Measurements from ENCODE around the gene CD93.

CD93 gene

GRCh38 chr20:23059846-23060245 lies 26.3 kb downstream of the CD93 start:
- DNase-seq (ENCODE audit: low read depth): no peak

- no peak for DNase-seq (ENCODE audit: low read depth)
Measured at GRCh38 chr20:23059001-23059400, 27.1 kb downstream of the CD93 start.

DNA sequence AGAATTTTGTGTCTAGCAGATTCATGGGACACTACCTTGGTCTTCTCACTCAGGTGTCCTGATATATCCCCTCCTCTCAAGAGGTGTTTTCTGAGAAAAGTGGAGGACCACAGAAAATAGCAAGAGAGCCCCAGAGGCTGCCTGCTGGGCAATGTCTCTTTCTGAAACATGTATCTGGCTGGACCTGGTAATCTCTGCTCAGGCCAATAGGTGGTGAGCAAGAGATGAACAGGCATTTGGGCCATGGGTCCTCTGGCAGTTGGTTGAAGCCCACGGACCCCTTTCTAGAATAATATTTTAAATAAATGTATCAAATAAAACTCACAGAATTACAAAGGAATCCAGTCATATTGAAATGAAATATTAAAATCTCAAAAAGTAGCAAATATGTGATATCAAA lies 27.9 kb downstream of the CD93 start:
- DNase-seq (ENCODE audit: low read depth): no peak

GRCh38 chr20:23052904-23053303 lies 33.2 kb downstream of the CD93 start:
- DNase-seq (ENCODE audit: low read depth): no peak

GRCh38 chr20:23050847-23051627 lies 35.1 kb downstream of the CD93 start:
- DNase-seq (ENCODE audit: low read depth): no peak

DNA sequence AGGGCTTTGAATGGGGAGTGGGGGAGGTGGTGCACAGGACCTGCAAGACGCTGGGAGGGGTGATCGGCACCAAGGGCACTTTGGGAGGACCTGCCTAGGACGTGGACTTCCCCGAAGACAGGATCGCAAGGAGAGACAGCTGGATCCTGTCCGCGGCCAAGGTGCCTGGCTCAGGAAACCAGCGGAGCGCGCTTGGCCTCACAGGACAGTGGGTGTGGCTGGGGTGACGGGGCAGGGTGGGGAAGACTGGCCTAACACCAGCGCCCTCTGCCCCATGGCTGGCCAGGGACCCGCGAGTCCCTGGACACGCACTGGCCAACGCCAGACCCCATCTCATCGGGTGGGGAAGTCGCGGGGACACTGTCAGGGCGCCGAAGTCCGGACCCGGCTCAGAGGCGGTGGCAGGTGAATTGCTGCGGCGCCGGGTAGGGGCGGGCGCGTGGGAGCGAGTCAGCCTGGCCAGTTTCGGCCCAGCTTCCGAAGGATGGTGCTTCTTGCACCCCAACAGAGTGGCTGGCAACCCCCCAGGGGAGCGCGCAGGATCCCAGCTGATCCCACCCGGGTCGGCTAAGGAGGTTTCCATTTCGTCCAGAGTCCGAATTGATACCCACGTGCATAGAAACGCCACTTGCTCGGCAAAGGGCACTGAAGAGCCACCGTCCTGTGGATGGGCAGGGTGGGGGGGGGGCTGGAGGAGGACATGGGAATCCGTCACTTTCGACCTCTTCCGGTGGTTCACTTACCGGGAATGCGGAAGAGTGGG lies 35.9 kb downstream of the CD93 start:
- DNase-seq (ENCODE audit: low read depth): no peak

GRCh38 chr20:23049201-23050075 lies 36.7 kb downstream of the CD93 start, which contains the start of gene THBD:
Gene THBD, minus strand, starts transcription at chr20:23049672. Its CDS starts 168 bp downstream, at chr20:23049504.
- no peak for DNase-seq (ENCODE audit: low read depth)

- DNase-seq (ENCODE audit: low read depth): no peak
Measured at GRCh38 chr20:23048283-23049200, 37.6 kb downstream of the CD93 start.

DNA sequence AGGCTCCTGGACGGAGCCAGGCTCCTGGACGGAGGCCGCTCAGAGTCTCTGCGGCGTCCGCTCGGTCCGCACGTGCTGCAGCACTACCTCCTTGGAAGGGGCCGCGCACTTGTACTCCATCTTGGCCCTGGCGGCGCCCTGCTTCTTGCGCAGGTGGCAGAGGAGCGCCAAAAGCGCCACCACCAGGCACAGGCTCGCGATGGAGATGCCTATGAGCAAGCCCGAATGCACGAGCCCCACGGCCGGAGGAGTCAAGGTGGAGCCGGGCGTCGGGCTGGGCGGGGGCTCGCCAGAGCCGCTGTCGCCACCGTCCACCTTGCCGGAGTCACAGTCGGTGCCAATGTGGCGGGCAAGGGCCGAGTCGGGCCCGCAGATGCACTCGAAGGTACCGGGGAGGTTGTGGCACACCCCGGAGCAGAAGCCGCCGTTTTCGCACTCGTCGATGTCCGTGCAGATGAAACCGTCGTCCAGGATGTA lies 38.3 kb downstream of the CD93 start:
- DNase-seq (ENCODE audit: low read depth): no peak

DNA sequence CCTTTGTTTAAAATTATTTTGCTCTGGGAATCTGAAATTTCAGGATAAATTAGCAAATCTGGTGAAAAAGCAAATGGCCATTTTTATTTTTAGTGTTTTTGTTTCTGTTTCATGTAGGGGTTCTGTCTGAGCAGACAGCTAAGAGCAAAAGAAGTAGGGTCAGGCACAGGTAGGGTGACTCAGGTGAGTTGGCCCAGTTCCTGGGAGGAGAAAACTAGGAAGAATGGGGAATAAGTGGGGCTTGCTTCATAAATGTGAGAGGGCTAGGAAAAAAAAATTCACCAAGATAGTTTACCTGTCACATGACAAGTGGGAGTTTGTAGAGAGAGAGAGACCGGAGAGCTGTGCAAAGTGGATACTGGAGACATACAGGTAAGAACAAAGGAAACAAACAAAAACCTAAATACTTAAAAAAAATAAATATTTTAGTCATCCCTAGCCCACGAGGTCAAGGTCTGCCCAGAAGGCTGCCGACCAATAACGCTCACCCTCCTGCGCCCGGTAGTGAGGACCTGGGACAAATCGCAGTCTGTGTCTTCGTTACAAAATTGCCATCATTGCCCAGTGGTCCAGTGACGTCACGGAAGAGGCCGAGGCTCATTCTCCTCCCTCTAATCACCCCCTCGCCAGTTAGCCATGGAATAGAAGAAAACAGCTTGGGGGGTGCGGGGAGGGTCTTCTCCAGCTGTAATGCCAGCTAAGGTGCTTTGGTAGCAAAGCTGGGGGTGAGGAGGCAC lies 39.0 kb downstream of the CD93 start:
- no peak for DNase-seq (ENCODE audit: low read depth)

- DNase-seq (ENCODE audit: low read depth): no peak
Measured at GRCh38 chr20:23046431-23046830, 39.7 kb downstream of the CD93 start.

DNA sequence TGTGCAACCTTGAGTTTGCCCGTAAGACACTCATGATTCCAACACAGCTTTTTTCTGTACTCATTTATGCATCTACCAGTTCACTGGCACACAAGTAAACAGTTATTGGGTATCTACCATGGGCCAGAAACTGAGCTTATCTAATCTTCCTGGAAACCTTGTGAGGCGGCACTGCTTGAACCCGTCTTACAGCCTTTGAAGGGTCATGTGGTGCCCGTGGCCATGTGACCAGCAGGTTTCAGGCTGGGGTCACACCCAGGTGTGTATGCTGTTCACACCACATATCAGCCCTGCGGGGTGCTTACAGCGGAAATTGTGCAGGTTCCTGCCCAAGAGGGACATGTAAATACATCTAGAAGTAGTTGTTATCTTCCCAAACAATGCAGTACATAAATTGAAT lies 42.7 kb downstream of the CD93 start:
- DNase-seq (ENCODE audit: low read depth): no peak

DNA sequence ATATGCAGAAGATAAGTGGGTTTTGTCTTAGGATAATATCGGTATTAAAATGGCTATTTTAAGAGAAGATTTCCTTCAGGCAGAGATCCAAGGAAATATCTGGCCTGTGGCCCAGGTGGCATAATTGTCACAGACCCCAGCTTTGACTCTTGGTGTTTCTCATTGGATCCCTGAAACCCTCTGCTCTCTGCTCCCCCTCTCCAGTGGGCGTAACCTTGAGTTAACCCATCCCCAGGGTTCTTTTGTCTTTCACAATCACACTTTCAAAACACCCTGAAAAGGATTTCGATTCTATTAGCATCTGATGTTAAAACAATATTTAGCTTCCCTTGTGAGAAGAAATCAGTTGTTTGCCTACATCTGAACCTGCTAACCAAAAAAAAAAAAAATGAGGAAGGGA lies 43.9 kb downstream of the CD93 start:
- DNase-seq (ENCODE audit: low read depth): no peak

DNA sequence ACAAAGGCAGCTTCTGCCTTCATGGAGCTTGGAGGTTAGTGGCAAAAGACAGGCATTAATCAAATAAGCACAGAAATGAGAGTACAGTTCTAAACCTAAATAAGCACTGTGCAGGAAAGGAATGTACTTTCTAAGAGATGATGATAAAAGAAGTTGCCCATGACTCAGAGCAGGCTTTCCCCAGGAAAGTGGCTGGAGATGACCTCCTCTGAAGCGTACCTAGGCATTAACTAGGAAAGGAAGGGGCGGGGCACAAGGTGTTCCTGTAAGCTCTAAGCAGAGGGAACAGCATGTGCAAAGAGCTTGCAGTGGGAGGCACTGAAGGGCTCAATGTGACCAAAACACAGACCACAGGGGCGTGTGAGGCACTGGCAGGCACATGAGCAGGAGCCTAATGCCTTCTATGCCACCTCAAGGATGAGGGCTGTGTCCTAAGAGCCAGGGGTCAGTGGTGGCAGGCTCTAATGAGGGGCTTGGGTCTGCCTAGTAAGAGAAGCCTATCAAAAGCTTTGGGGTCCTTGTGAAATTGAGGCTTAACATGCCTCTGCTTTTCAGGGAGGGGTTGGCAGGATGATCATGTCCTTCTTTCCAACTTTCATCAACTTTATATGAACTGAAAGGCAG lies 46.1 kb downstream of the CD93 start:
- no peak for DNase-seq (ENCODE audit: low read depth)

DNA sequence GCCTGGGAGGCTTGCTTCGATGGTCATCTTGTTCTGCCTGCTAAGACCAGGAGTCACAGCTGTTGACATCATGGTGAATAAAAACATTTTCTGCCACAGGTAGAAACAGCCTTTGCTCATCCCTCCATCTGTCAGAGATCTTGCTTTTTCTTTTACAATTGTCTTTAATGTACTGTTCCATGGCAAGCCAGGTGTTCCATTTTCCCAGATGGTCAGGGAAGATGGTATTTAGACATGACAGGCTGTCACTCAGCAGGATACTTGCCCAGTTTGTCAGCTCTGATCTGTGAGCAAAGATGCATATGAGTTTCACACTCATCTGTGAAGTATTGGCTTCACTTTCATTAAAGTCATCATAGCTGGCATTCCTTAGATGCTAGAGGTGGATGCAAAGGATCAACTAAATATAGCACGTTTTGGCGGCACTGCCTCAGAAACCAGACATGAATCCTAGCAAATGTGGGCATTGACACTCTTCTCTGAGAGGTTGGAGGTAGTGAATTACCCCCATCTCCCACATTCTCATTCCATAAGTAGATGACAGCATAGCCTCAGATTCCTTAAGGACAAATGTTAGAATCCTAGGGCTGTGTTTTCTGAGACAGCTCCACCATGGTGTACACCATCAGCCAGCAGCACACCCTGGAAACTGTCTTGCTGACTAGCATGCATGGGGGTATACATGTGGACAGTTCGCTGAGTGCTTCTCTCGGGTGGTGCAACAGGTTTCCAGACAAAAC lies 46.8 kb downstream of the CD93 start:
- no peak for DNase-seq (ENCODE audit: low read depth)

DNA sequence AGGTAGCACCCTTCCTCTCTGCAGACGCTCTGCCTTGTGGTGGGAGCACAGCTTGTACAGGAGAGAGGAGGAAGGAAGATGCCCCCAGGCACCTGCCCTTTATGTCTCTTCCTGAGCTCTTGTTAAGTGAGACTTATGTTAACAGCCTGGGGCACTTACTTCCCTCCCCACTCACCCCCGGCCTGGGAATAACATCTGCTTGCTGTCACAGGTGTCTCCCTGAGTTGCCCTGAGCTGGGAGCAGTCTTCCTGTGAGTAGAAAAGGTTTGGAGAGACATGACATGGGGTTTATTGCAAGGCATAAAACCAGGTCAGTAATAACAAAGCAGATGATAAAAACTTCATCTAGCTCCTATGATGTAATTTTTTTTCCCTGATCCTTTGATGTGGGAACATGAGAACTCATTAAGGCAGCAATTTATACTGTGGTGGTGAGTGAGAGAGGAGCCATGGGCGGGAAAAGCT lies 49.1 kb downstream of the CD93 start:
- DNase-seq (ENCODE audit: low read depth): no peak

DNA sequence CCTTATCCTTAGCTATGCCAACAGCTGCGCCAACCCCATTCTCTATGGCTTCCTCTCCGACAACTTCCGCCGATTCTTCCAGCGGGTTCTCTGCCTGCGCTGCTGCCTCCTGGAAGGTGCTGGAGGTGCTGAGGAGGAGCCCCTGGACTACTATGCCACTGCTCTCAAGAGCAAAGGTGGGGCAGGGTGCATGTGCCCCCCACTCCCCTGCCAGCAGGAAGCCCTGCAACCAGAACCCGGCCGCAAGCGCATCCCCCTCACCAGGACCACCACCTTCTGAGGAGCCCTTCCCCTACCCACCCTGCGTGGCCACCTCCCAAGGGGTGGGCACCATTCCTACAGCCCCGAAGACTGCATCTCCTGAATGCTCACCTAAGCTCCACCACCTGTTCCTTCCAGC lies 49.8 kb downstream of the CD93 start:
- DNase-seq (ENCODE audit: low read depth): no peak

- DNase-seq (ENCODE audit: low read depth): no peak
Measured at GRCh38 chr20:23035731-23036130, 50.4 kb downstream of the CD93 start.
